ENCODE data around the gene CXCL12. TPM values are rescaled to one million over a fixed set of nuclear protein-coding genes. Genes with fewer than 3 reads are reported as not detected.

CXCL12 gene
- total and polyA plus RNA-seq, 4 donors, result 108 to 637 (median 222) TPM

- no peaks in the 10 kb centered on the region for H3K27me3 ChIP-seq (ENCODE audit: control insufficient read depth in 1 of 2, insufficient read depth in 2 of 2, low read length in 1 of 2)
- ATAC-seq (ENCODE audit: low FRiP score), result no peak
- peak in 1 of 2 donors; percentile 46 for DNase-seq
- H3K36me3 ChIP-seq (ENCODE audit: control insufficient read depth in 1 of 2, insufficient read depth in 2 of 2, low read length in 1 of 2), result no peaks in the 10 kb centered on the region
- H3K9me3 ChIP-seq (ENCODE audit: control insufficient read depth, low read length), result no peaks in the 10 kb centered on the region
- H3K4me1 ChIP-seq (ENCODE audit: control insufficient read depth in 1 of 2, insufficient read depth in 2 of 2, low read length in 2 of 2), result no peaks in the 10 kb centered on the region
- H3K27ac ChIP-seq (ENCODE audit: low read depth in 1 of 2, low read length in 2 of 2), result no peak overlapping the region
- intact Hi-C loops (cut with DNase I), result loop anchor here (5.0 to 10.0 kb wide), 2 partner anchors 334 to 467 kb away; no protein-coding TSS in a partner anchor
- 20 to 45% methylated on average over 3 of the region's 3 CpGs for WGBS, 2 donors
- no peak overlapping the region for H3K4me3 ChIP-seq (ENCODE audit: low read length in 2 of 2)
Observed at GRCh38 chr10:44390585-44391072, 5.7 kb upstream of the CXCL12 start.

GRCh38 chr10:44389556-44389955 is 4.7 kb upstream of the CXCL12 start:
- ATAC-seq (ENCODE audit: low FRiP score), result no peak
- Histone ChIP-seq H3K27ac (ENCODE audit: low read depth in 1 of 2, low read length in 2 of 2) (no peak overlapping the region), H3K27me3 (ENCODE audit: control insufficient read depth in 1 of 2, insufficient read depth in 2 of 2, low read length in 1 of 2) (no peaks in the 10 kb centered on the region), H3K9me3 (ENCODE audit: control insufficient read depth, low read length) (no peaks in the 10 kb centered on the region), H3K4me1 (ENCODE audit: control insufficient read depth in 1 of 2, insufficient read depth in 2 of 2, low read length in 2 of 2) (no peaks in the 10 kb centered on the region), H3K36me3 (ENCODE audit: control insufficient read depth in 1 of 2, insufficient read depth in 2 of 2, low read length in 1 of 2) (no peaks in the 10 kb centered on the region), H3K4me3 (ENCODE audit: low read length in 2 of 2) (no peak overlapping the region)
- intact Hi-C loops (cut with DNase I), result loop anchor here in 1 of 2 donors (5.0 to 10.0 kb wide), 2 partner anchors 315 to 702 kb away; no protein-coding TSS in a partner anchor
- DNase-seq, result peak in 1 of 2 donors; percentile 17
- 23 to 46% methylated on average over 2 of the region's 2 CpGs for WGBS, 2 donors

- Histone ChIP-seq H3K27ac (ENCODE audit: low read depth in 1 of 2, low read length in 2 of 2) (no peak overlapping the region), H3K4me1 (ENCODE audit: control insufficient read depth in 1 of 2, insufficient read depth in 2 of 2, low read length in 2 of 2) (no peaks in the 10 kb centered on the region), H3K36me3 (ENCODE audit: control insufficient read depth in 1 of 2, insufficient read depth in 2 of 2, low read length in 1 of 2) (no peaks in the 10 kb centered on the region), H3K9me3 (ENCODE audit: control insufficient read depth, low read length) (no peaks in the 10 kb centered on the region), H3K4me3 (ENCODE audit: low read length in 2 of 2) (no peak overlapping the region), H3K27me3 (ENCODE audit: control insufficient read depth in 1 of 2, insufficient read depth in 2 of 2, low read length in 1 of 2) (no peaks in the 10 kb centered on the region)
- DNase-seq (peak; percentile 63 to 79), ATAC-seq (ENCODE audit: low FRiP score) (no peak)
- WGBS, 2 donors, result 8% methylated on average over 4 of the region's 4 CpGs
- intact Hi-C loops (cut with DNase I), result loop anchor here in 1 of 2 donors (5.0 to 10.0 kb wide), 2 partner anchors 314 to 702 kb away; no protein-coding TSS in a partner anchor
Observed at GRCh38 chr10:44389150-44389549, 4.3 kb upstream of the CXCL12 start.

- Histone ChIP-seq H3K9me3 (ENCODE audit: control insufficient read depth, low read length) (no peaks in the 10 kb centered on the region), H3K4me1 (ENCODE audit: control insufficient read depth in 1 of 2, insufficient read depth in 2 of 2, low read length in 2 of 2) (no peaks in the 10 kb centered on the region), H3K4me3 (ENCODE audit: low read length in 2 of 2) (no peak overlapping the region), H3K36me3 (ENCODE audit: control insufficient read depth in 1 of 2, insufficient read depth in 2 of 2, low read length in 1 of 2) (no peaks in the 10 kb centered on the region), H3K27me3 (ENCODE audit: control insufficient read depth in 1 of 2, insufficient read depth in 2 of 2, low read length in 1 of 2) (no peaks in the 10 kb centered on the region), H3K27ac (ENCODE audit: low read depth in 1 of 2, low read length in 2 of 2) (no peak overlapping the region)
- DNase-seq (peak; percentile 26 to 33), ATAC-seq (ENCODE audit: low FRiP score) (no peak)
- 94 to 96% methylated on average over 6 of the region's 6 CpGs for WGBS, 2 donors
- intact Hi-C loops (cut with DNase I), result loop anchor here in 1 of 2 donors (5.0 to 10.0 kb wide), 2 partner anchors 314 to 701 kb away; no protein-coding TSS in a partner anchor
Observed at GRCh38 chr10:44388641-44389040, 3.7 kb upstream of the CXCL12 start.

GRCh38 chr10:44387853-44388251 is 3.0 kb upstream of the CXCL12 start:
- Histone ChIP-seq H3K27me3 (ENCODE audit: control insufficient read depth in 1 of 2, insufficient read depth in 2 of 2, low read length in 1 of 2) (no peaks in the 10 kb centered on the region), H3K9me3 (ENCODE audit: control insufficient read depth, low read length) (no peaks in the 10 kb centered on the region), H3K4me3 (ENCODE audit: low read length in 2 of 2) (no peak overlapping the region), H3K4me1 (ENCODE audit: control insufficient read depth in 1 of 2, insufficient read depth in 2 of 2, low read length in 2 of 2) (no peaks in the 10 kb centered on the region), H3K36me3 (ENCODE audit: control insufficient read depth in 1 of 2, insufficient read depth in 2 of 2, low read length in 1 of 2) (no peaks in the 10 kb centered on the region), H3K27ac (ENCODE audit: low read depth in 1 of 2, low read length in 2 of 2) (no peak overlapping the region)
- DNase-seq, result peak; percentile 21 to 54
- intact Hi-C loops (cut with DNase I), result loop anchor here (2.0 to 10.0 kb wide), 4 partner anchors 313 to 717 kb away; no protein-coding TSS in a partner anchor
- WGBS, 2 donors, result 95 to 97% methylated on average over 7 of the region's 7 CpGs
- no peak for ATAC-seq (ENCODE audit: low FRiP score)

GRCh38 chr10:44386546-44387052 is 1.7 kb upstream of the CXCL12 start:
- intact Hi-C loops (cut with DNase I), result loop anchor here (2.0 to 10.0 kb wide), 4 partner anchors 312 to 716 kb away; no protein-coding TSS in a partner anchor
- Histone ChIP-seq H3K4me3 (ENCODE audit: low read length in 2 of 2) (no peak overlapping the region), H3K36me3 (ENCODE audit: control insufficient read depth in 1 of 2, insufficient read depth in 2 of 2, low read length in 1 of 2) (no peaks in the 10 kb centered on the region), H3K4me1 (ENCODE audit: control insufficient read depth in 1 of 2, insufficient read depth in 2 of 2, low read length in 2 of 2) (no peaks in the 10 kb centered on the region), H3K27me3 (ENCODE audit: control insufficient read depth in 1 of 2, insufficient read depth in 2 of 2, low read length in 1 of 2) (no peaks in the 10 kb centered on the region), H3K27ac (ENCODE audit: low read depth in 1 of 2, low read length in 2 of 2) (no peak overlapping the region), H3K9me3 (ENCODE audit: control insufficient read depth, low read length) (no peaks in the 10 kb centered on the region)
- DNase-seq (peak; percentile 74 to 90), ATAC-seq (ENCODE audit: low FRiP score) (peak; percentile 90)
- WGBS, 2 donors, result 4% methylated on average over 34 to 35 of the region's 35 CpGs

- no peak for ATAC-seq (ENCODE audit: low FRiP score)
- H3K9me3 ChIP-seq (ENCODE audit: control insufficient read depth, low read length), result no peaks in the 10 kb centered on the region
- intact Hi-C loops (cut with DNase I), result loop anchor here (2.0 to 10.0 kb wide), 5 partner anchors 311 to 715 kb away; no protein-coding TSS in a partner anchor
- no peaks in the 10 kb centered on the region for H3K27me3 ChIP-seq (ENCODE audit: control insufficient read depth in 1 of 2, insufficient read depth in 2 of 2, low read length in 1 of 2)
- no peaks in the 10 kb centered on the region for H3K36me3 ChIP-seq (ENCODE audit: control insufficient read depth in 1 of 2, insufficient read depth in 2 of 2, low read length in 1 of 2)
- H3K4me1 ChIP-seq (ENCODE audit: control insufficient read depth in 1 of 2, insufficient read depth in 2 of 2, low read length in 2 of 2), result no peaks in the 10 kb centered on the region
- H3K4me3 ChIP-seq (ENCODE audit: low read length in 2 of 2), result no peak overlapping the region
- H3K27ac ChIP-seq (ENCODE audit: low read depth in 1 of 2, low read length in 2 of 2), result no peak overlapping the region
- 85 to 86% methylated on average over 49 to 50 of the region's 50 CpGs for WGBS, 2 donors
- peak; percentile 57 to 79 for DNase-seq
Observed at GRCh38 chr10:44385696-44386441, 972 bp upstream of the CXCL12 start.

- Histone ChIP-seq H3K4me1 (ENCODE audit: control insufficient read depth in 1 of 2, insufficient read depth in 2 of 2, low read length in 2 of 2) (no peaks in the 10 kb centered on the region), H3K27me3 (ENCODE audit: control insufficient read depth in 1 of 2, insufficient read depth in 2 of 2, low read length in 1 of 2) (no peaks in the 10 kb centered on the region), H3K4me3 (ENCODE audit: low read length in 2 of 2) (peak overlapping the region; percentile 40 to 41), H3K9me3 (ENCODE audit: control insufficient read depth, low read length) (no peaks in the 10 kb centered on the region), H3K36me3 (ENCODE audit: control insufficient read depth in 1 of 2, insufficient read depth in 2 of 2, low read length in 1 of 2) (no peaks in the 10 kb centered on the region), H3K27ac (ENCODE audit: low read depth in 1 of 2, low read length in 2 of 2) (no peak overlapping the region)
- 0 to 1% methylated on average over 38 to 48 of the region's 48 CpGs for WGBS, 2 donors
- DNase-seq (peak in 1 of 2 donors; percentile 76), ATAC-seq (ENCODE audit: low FRiP score) (peak; percentile 38)
- intact Hi-C loops (cut with DNase I), result loop anchor here in 1 of 2 donors (2.0 to 10.0 kb wide), 4 partner anchors 72 to 712 kb away; no protein-coding TSS in a partner anchor
Observed at GRCh38 chr10:44384601-44385025, 284 bp downstream of the CXCL12 start.
